Endothelial cell of hepatic sinusoid (primary cell): ENCODE results near the gene SLC46A1.

Experiments used
- in situ Hi-C: cut with HindIII; loops from 2 replicates; pipeline ENCODE4 v1.10.0; 2017; ENCODE audit warnings: low sequenced_read_pairs

The SLC46A1 gene

DNA sequence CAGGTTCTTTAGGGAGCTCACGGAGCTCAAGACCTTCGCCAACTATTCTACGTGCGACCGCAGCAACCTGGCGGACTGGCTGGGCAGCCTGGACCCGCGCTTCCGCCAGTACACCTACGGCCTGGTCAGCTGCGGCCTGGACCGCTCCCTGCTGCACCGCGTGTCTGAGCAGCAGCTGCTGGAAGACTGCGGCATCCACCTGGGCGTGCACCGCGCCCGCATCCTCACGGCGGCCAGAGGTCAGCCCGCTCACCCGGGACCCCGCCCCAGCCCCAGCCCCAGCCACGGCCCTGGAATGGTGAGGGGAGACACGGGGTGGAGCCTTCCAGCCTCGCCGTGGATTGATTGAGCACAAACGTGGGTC lies 21.0 kb downstream of the SLC46A1 start:
- in situ Hi-C loops, result no loop called here

DNA sequence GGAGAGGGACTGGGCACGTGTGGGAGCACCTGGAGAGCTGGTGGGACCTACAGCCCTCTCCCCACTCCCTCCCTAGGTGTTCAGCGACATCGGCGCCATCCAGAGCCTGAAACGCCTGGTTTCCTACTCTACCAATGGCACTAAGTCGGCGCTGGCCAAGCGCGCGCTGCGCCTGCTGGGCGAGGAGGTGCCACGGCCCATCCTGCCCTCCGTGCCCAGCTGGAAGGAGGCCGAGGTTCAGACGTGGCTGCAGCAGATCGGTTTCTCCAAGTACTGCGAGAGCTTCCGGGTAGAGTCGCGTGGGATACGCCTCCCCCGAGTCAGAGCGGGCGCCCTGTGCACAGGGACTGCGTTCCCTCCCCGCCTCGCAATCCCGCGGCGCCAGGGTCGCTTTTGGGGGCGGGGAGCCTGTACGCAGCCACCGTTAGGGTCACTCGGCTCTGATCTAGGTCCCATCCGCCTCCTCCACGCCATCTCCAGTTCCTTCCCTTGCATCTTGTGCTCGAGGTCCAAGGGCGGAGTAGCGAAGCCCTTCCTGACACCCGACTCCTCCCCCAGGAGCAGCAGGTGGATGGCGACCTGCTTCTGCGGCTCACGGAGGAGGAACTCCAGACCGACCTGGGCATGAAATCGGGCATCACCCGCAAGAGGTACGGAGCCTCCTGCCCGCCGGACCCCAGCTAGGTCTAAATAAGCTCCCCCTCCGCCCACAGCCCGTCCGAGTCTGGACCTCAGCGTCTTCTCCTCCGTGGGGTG lies 21.6 kb downstream of the SLC46A1 start:
- in situ Hi-C loops, result no loop called here

- in situ Hi-C loops, result no loop called here
Measured at GRCh38 chr17:28381141-28381825, 24.7 kb downstream of the SLC46A1 start.

- in situ Hi-C loops, result no loop called here
Measured at GRCh38 chr17:28379814-28380801, 25.9 kb downstream of the SLC46A1 start.

DNA sequence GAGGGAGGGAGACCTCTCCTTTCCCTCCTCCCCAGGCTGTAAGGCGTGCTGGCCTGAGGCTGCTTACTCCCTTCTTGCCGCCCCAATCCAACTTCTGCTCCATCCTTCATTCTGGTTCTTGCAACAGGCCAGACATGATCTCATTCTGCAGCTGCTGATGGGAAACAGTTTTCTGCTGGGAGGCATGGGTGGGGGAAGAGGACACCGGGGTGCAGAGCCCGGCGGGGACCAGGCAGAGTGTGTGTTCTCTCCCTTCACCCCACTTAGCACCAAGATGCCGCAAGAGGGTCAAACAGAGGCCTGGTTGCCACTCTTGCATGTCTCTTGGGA lies 33.1 kb downstream of the SLC46A1 start:
- in situ Hi-C loops, result no loop called here

DNA sequence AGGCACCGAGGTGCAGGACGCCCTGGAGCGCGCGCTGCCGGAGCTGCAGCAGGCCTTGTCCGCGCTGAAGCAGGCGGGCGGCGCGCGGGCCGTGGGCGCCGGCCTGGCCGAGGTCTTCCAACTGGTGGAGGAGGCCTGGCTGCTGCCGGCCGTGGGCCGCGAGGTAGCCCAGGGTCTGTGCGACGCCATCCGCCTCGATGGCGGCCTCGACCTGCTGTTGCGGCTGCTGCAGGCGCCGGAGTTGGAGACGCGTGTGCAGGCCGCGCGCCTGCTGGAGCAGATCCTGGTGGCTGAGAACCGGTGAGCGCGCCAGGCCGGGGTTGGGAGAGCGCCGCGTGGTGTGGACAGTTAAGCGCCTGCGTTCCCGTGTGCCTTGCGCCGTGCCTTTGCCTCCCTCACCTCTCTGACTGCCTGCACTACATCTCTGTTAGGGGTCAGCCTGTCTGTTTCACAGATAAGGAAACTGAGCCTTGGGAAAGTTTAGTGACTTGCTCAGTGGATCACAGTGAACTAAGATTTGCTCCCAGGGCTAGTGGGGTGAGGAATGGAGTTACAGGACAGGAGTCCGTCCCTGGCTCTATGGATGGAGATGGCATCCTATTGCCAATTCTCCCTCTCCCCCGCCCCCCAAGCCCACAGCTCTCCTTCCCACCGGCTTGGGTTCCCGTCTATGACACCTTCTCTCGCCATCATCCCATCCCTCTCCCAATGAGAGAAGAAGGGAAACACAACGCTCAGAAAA lies 33.6 kb downstream of the SLC46A1 start:
- in situ Hi-C loops, result no loop called here

DNA sequence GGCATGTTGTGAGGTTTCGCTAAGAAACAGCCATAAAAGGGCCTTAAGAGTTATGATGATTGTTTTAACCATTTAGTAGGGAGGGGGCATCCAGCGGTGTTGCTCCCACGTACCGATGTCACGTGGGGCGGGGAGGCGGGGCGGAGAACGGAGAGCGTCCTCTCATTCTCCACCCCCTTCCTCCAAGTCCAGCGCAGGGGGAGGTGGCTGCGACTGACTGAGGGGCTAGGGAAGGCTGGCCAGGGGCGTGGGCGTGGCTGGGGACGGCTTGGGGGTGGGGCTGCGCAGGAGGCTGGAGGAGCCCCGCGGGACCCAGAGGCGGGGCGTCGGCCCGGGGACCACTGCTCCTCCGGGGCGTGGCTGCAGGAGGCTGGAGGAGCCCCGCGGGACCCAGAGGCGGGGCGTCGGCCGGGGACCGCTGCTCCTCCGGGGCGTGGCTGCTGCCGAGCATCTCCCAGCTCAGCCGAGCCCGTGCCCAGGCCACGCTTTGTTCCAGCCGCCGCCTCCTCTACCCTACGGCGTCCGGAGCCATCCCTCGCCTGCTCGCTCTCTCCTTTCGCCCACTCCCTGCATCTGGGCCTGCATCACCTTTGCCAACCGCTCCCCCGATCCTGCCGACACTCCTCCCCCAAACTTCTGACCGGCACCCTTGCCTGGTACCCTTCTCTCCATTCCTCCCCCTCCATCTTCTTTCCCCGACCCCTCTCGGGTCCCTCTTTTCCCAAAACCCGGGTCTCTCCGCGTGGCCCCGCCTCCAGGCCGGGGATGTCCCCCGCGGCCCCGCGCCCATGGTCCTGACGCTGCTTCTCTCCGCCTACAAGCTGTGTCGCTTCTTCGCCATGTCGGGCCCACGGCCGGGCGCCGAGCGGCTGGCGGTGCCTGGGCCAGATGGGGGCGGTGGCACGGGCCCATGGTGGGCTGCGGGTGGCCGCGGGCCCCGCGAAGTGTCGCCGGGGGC lies 34.5 kb downstream of the SLC46A1 start, which contains the start of gene SARM1:
SARM1 (plus strand) TSS at position 450 of the 958 bp plus-strand sequence; CDS start at position 789, 339 bp downstream.
- in situ Hi-C loops, result no loop called here

GRCh38 chr17:28370744-28371103 lies 35.3 kb downstream of the SLC46A1 start:
- in situ Hi-C loops, result no loop called here

DNA sequence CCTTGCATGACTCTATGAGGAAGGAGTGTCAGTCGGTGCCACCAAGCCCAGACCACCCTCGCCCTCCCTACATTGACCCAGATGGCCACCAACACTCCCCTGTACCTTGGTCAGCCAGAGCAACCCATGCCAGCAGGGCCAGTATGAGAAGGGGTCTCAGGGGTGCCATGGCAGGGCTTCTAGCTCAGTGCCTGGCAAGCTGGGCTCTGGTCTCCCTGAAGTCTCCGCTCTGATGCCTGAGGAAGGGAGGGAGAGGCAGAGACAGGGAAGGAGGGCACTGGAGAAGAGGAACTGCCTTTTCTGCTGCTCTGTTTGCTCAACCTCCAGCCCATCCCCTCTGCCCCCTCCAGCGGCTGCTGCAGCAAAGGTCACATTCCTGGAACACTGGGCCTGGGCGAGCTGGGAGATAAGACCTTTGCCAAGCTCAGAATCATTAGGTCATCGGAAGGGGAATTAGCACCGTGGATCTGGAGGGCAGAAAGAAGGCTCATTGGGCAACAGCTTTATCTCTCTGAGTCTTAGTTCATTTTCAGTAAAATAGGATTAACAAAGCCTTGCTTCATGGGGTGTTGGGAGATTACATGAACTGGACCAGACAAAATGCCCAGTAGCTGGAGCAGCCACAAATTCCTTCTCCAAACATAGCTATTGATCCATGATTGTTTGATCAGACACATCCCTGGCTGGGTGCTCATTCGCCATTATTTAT lies 35.8 kb downstream of the SLC46A1 start, which contains the start of gene VTN:
VTN (minus strand) TSS at position 273 of the 709 bp plus-strand sequence; CDS start at position 169, 104 bp downstream.
- in situ Hi-C loops, result no loop called here

GRCh38 chr17:28369684-28370034 lies 36.4 kb downstream of the SLC46A1 start:
- in situ Hi-C loops, result no loop called here

- in situ Hi-C loops, result no loop called here
Measured at GRCh38 chr17:28368915-28369683, 36.9 kb downstream of the SLC46A1 start.

- in situ Hi-C loops, result no loop called here
Measured at GRCh38 chr17:28368306-28368831, 37.6 kb downstream of the SLC46A1 start.

GRCh38 chr17:28367641-28368305 lies 38.2 kb downstream of the SLC46A1 start:
- in situ Hi-C loops, result no loop called here

DNA sequence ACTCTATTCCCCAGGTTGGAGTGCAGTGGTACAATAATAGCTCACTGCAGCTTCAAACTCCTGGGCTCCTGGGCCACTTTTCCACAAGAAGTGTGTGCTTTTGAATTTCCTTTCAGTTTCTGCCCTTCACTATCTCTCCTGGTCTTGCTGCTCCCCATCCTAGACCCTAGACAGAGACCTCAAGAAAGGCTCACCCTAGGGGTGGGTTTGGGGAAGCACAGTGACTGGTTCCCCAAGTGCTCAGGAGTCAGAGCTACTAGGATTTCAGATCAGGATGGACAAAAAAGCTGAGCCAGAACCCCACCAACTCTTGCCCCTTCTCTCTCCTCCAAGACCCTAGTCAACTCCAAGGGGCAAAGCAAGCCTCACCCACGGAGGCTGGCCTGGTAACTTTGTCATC lies 39.4 kb downstream of the SLC46A1 start:
- in situ Hi-C loops, result no loop called here

DNA sequence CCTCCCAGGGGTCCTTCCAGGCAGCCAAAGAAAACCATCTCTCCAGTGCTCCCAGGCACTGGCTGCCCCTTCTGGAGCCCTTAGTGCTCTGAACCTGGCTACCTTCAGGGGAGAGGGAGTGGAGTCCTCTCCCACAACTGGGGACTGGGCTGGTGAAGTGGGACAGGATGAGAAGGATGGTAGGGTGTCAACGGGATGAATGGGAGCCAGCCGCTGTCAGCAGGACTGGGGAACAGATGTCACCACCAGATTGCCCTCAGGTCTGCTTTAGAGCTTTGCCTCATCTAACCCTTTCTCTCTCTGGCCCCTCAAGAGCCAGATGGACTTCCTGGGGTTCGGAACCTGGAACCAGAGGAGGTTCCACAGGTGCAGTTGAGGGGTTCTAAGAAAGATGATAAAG lies 40.5 kb downstream of the SLC46A1 start:
- in situ Hi-C loops, result no loop called here

- in situ Hi-C loops, result no loop called here
Measured at GRCh38 chr17:28364665-28365363, 41.2 kb downstream of the SLC46A1 start, which contains the start of gene SEBOX. TSS of gene SEBOX (minus strand) at chr17:28365199. CDS start at chr17:28365151, 48 bp downstream.
